ENCODE data around the gene ANKRD36C.
"Not testable (repeated sequence)": the region's sequence is repeated elsewhere in the genome, so short reads cannot be mapped to it uniquely, and the experiment has no call there.

GRCh38 chr2:96033997-96034396 lies 42.4 kb upstream of the ANKRD36C start:
- TF ChIP-seq CTCF (IDR thresholded peaks at IDR 0.05 in 8 of 11, conservative IDR thresholded peaks at IDR 0.05 in 3 of 11); POLR2A (IDR thresholded peaks at IDR 0.05): not testable (repeated sequence)

Measured in spleen (tissue), 7 donors.